GM20000 (cell line): Measurements from ENCODE around the gene PRKN.

Source experiments
- DNase-seq: peaks from one replicate; pipeline ENCODE4 v3.0.0; 2012; ENCODE audit warnings: low spot score
- TF ChIP-seq, protein P1 (sequence below): IDR thresholded peaks from 2 replicates; pipeline ENCODE4 v1.5.1; 2012; ENCODE audit warnings: mild to moderate bottlenecking, control low read depth; ENCODE audit errors: extremely low read depth, missing control alignments

The PRKN gene

GRCh38 chr6:162119341-162119740 is 608.2 kb downstream of the PRKN start:
- TF ChIP-seq, protein P1, sequence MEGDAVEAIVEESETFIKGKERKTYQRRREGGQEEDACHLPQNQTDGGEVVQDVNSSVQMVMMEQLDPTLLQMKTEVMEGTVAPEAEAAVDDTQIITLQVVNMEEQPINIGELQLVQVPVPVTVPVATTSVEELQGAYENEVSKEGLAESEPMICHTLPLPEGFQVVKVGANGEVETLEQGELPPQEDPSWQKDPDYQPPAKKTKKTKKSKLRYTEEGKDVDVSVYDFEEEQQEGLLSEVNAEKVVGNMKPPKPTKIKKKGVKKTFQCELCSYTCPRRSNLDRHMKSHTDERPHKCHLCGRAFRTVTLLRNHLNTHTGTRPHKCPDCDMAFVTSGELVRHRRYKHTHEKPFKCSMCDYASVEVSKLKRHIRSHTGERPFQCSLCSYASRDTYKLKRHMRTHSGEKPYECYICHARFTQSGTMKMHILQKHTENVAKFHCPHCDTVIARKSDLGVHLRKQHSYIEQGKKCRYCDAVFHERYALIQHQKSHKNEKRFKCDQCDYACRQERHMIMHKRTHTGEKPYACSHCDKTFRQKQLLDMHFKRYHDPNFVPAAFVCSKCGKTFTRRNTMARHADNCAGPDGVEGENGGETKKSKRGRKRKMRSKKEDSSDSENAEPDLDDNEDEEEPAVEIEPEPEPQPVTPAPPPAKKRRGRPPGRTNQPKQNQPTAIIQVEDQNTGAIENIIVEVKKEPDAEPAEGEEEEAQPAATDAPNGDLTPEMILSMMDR, result no peak
- no peak for DNase-seq

- TF ChIP-seq, protein P1, result no peak
- no peak for DNase-seq
Observed at GRCh38 chr6:162118706-162119105, 608.9 kb downstream of the PRKN start.

DNA sequence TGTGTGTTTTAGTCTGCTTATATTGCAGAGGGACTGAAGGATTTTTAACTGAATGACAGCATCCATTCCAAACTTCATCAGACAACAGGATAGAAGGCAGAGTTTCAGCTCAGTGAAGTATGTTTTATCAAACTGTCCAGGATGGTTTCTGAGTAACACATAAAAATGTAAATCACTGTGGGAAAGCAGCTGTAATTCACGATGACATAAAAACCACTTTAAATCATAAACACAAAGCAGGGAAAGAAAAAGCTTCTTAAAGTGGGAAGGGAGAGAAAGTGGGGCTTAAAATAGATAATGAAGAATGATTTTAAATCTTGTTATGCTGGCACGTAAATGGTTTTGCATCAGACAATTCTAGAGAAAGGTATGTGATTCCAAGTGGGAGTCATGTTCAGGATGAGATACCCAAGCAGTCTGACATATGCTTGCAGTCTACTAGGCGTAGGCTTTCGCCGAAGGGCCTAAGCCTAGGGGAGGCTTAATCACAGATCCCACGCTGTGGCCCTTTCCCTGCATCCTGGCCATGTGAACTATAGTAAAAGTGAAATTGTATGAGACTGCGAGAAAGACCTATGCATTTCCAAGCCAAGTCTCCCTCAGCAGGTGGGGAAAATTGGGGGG is 610.6 kb downstream of the PRKN start:
- TF ChIP-seq, protein P1, result no peak
- no peak for DNase-seq

- DNase-seq, result no peak
- TF ChIP-seq, protein P1, result no peak
Observed at GRCh38 chr6:162109480-162110050, 618.0 kb downstream of the PRKN start.

DNA sequence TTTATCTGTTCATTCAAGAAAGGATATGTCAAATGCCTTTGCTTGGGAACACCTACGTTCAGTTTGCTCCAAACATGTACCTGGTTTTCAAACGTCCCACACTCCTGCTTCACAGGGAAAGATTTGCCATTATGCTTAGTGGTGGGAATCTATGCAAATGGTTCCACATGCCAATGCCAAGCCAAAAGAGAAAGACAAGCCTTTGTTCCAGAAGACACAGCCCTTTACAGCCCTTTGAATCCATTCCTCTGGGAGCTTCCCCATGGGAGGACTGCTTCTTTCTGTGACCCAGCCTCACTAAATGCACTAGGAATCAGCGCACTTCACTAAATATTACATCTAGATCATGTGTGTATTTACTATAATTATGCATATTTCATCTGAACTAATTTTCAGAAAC is 619.5 kb downstream of the PRKN start:
- TF ChIP-seq, protein P1, result no peak
- DNase-seq, result no peak

- TF ChIP-seq, protein P1, result no peak
- DNase-seq, result no peak
Observed at GRCh38 chr6:162100096-162100495, 627.5 kb downstream of the PRKN start.

DNA sequence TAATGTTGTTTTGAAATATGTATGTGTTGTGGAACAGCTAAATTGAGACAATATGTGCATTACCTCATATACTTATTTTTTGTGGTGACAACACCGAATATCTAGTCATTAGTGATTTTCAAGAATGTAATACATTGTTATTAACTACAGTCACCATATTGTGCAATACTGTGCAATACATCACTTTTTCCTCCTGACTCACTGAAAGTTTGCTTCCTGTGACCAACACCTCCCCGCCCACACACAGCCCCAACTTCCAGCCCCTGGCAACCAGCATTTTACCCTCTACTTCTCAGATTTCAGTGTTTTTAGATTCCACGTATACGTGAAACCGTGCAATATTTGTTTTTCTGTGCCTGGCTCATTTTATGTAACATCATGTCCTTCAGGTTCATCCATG is 627.9 kb downstream of the PRKN start:
- TF ChIP-seq, protein P1, result no peak

More for the DNA sequence above, 627.9 kb downstream of the PRKN start:
- DNase-seq, result no peak
